Stimulated activated CD8-positive, alpha-beta memory T cell treated with anti-CD3 and anti-CD28 coated beads, Interleukin-2, amount 100 ng/mL, for 48 hours (primary cell): ENCODE results near the gene CHDH.

ENCODE experiments used
- DNase-seq, 2 donors: peaks; one replicate each; pipeline ENCODE4 v3.0.0-alpha.2; 2020; ENCODE audit warnings: low read depth in 2 of 2

The CHDH gene

GRCh38 chr3:53846134-53846850 lies at the start of gene CHDH, which contains the start of gene IL17RB:
Gene CHDH (minus strand): TSS chr3:53846419. CDS start chr3:53824008, 22,411 bp downstream.
Gene IL17RB (plus strand): TSS chr3:53846568. CDS start chr3:53846589, 21 bp downstream.
- peak in 1 of 2 donors; percentile 3 for DNase-seq

- DNase-seq = no peak
These were observed 46.0 kb upstream of the CHDH start for GRCh38 chr3:53892286-53892637.

- peak; percentile 90 to 93 for DNase-seq
These were observed 45.5 kb upstream of the CHDH start, which contains the start of gene SELENOK for GRCh38 chr3:53891497-53892285. Gene SELENOK (minus strand): TSS chr3:53891859.

GRCh38 chr3:53890726-53891475 lies 44.7 kb upstream of the CHDH start:
- DNase-seq = peak in 1 of 2 donors; percentile 26

GRCh38 chr3:53888232-53888631 lies 42.0 kb upstream of the CHDH start:
- no peak for DNase-seq

- no peak for DNase-seq
These were observed 41.2 kb upstream of the CHDH start for GRCh38 chr3:53887446-53887845.

- no peak for DNase-seq
These were observed 39.0 kb upstream of the CHDH start for GRCh38 chr3:53885239-53885638.

GRCh38 chr3:53884623-53885022 lies 38.4 kb upstream of the CHDH start:
- DNase-seq = no peak

- DNase-seq = no peak
These were observed 36.8 kb upstream of the CHDH start for GRCh38 chr3:53883008-53883407.

GRCh38 chr3:53881691-53882593 lies 35.7 kb upstream of the CHDH start, which contains the start of gene ACTR8:
Gene ACTR8 (minus strand): TSS chr3:53882152. CDS start chr3:53882101, 51 bp downstream.
- DNase-seq = peak; percentile 76 to 80

GRCh38 chr3:53880396-53881345 lies 34.5 kb upstream of the CHDH start:
- no peak for DNase-seq

- no peak for DNase-seq
These were observed 19.7 kb upstream of the CHDH start for GRCh38 chr3:53865732-53866499.

- no peak for DNase-seq
These were observed 16.9 kb upstream of the CHDH start for GRCh38 chr3:53863145-53863544.

- no peak for DNase-seq
These were observed 16.0 kb upstream of the CHDH start for GRCh38 chr3:53862241-53862640.

GRCh38 chr3:53860196-53860595 lies 14.0 kb upstream of the CHDH start:
- no peak for DNase-seq

GRCh38 chr3:53859178-53859577 lies 13.0 kb upstream of the CHDH start:
- no peak for DNase-seq

GRCh38 chr3:53858096-53858741 lies 12.0 kb upstream of the CHDH start:
- DNase-seq = no peak

- DNase-seq = no peak
These were observed 10.7 kb upstream of the CHDH start for GRCh38 chr3:53856964-53857363.

GRCh38 chr3:53850895-53851294 lies 4.7 kb upstream of the CHDH start:
- no peak for DNase-seq
